PFSK-1 (cell line): ENCODE results near the gene TMTC2.

Source experiments
- FOXP2 ChIP-seq: optimal IDR thresholded peaks from 2 replicates; pipeline ENCODE3; 2011; ENCODE audit warnings: borderline replicate concordance, control low read depth, inconsistent platforms; ENCODE audit not compliant: insufficient read depth; ENCODE audit errors: extremely low read length, extremely low read depth
- POLR2AphosphoS5 ChIP-seq: IDR thresholded peaks from 2 replicates; pipeline ENCODE4 v1.6.1; 2012; ENCODE audit warnings: low read depth, mild to moderate bottlenecking, control low read depth, low read length, moderate library complexity
- REST ChIP-seq, 2 experiments: IDR thresholded peaks; 2 replicates each; pipeline versions ENCODE4 v1.6.1 to v1.8.0; 2011 to 2012; ENCODE audit warnings: low read depth in 2 of 2, low read length in 2 of 2, control low read depth in 1 of 2, inconsistent platforms in 1 of 2, mild to moderate bottlenecking in 1 of 2, moderate library complexity in 1 of 2; ENCODE audit not compliant: insufficient read depth in 1 of 2
- SIN3A ChIP-seq: IDR thresholded peaks from 2 replicates; pipeline ENCODE4 v1.6.1; 2012; ENCODE audit warnings: mild to moderate bottlenecking, low read length, moderate library complexity, borderline replicate concordance; ENCODE audit not compliant: insufficient read depth
- TAF1 ChIP-seq: IDR thresholded peaks from 2 replicates; pipeline ENCODE4 v1.6.1; 2012; ENCODE audit warnings: low read length, control low read depth, borderline replicate concordance; ENCODE audit not compliant: insufficient read depth

TMTC2 gene

GRCh38 chr12:82659343-82660207 is 27.1 kb upstream of the TMTC2 start:
- no peak for TF ChIP-seq POLR2AphosphoS5
- TF ChIP-seq SIN3A, result no peak
- TF ChIP-seq REST (IDR thresholded peaks at IDR 0.05; ENCODE audit: insufficient read depth in 1 of 2, low read depth in 2 of 2, low read length in 2 of 2), result no peak
- no peak for TF ChIP-seq TAF1
- no peak for TF ChIP-seq FOXP2

DNA sequence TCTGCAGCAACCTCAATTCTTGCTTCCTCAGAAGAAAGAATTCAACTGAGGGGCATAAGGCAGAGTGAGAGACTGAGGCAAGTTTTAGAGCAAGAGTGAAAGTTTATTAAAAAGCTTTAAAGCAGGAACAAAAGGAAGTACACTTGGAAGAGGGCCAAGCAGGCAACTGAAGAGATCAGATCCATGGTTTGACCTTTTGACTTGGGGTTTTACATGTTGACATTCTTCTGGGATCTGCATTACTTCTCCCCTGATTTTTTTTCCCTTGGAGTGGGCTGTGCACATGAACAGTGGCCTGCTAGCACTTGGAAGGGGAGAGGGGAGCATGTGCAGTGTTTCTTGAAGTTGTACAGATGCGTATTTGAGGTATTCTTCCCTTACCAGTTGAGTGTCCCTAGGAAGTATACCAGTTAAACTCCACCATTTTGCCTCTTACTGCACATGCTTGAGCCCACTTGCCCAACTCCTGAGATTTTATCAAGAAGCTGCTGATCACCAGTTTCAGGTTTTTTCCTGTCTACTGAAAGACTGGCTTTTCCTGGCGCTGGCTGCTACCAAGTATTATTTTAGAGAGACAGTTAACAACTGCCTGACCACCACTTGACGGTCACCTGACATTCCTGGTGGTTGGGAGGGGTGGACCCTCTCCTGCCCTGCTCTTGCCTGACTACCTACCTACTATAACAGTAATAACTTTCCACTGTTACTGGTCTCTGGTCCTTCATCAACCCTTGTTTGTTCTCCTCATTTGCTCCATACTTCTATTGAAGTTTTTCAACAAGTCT is 26.0 kb upstream of the TMTC2 start:
- TF ChIP-seq POLR2AphosphoS5 (no peak), TAF1 (no peak), REST (IDR thresholded peaks at IDR 0.05; ENCODE audit: insufficient read depth in 1 of 2, low read depth in 2 of 2, low read length in 2 of 2) (no peak), SIN3A (no peak), FOXP2 (no peak)

DNA sequence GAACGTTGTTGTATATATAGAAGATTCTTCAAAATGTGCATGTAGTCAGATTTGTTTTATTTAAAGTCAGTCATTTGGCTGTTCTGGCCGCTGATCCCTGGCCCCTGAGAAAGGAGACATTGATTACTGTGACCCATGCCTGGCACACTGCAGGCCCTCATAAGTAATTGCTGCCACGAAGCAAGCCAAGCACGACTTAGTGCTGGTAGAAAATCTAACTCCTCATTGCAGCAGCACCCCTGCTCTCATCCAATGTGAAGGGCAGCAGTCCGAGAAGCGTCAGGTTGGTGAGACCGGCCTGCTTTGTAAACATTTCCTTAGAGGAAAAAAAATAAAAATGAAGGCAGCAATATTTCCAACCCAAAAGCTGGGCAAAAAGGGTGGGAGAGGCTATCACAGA is 22.8 kb upstream of the TMTC2 start:
- TF ChIP-seq TAF1 (no peak), REST (IDR thresholded peaks at IDR 0.05; ENCODE audit: insufficient read depth in 1 of 2, low read depth in 2 of 2, low read length in 2 of 2) (no peak), POLR2AphosphoS5 (no peak), SIN3A (no peak), FOXP2 (no peak)

- no peak for TF ChIP-seq FOXP2
- no peak for TF ChIP-seq SIN3A
- TF ChIP-seq REST (IDR thresholded peaks at IDR 0.05; ENCODE audit: insufficient read depth in 1 of 2, low read depth in 2 of 2, low read length in 2 of 2), result no peak
- no peak for TF ChIP-seq TAF1
- no peak for TF ChIP-seq POLR2AphosphoS5
These were observed 21.4 kb upstream of the TMTC2 start for GRCh38 chr12:82665142-82665923.
